Spinal cord (tissue), 10 donors: ENCODE measurements around the gene TNFRSF6B. TPM values are rescaled to one million over a fixed set of nuclear protein-coding genes. Genes with fewer than 3 reads are reported as not detected.

Experiments
- DNase-seq, 6 donors: peaks; one replicate each; pipeline versions ENCODE4 v3.0.0 to v3.0.0-alpha.2; 2013 to 2015; ENCODE audit warnings: low spot score in 6 of 6, low read depth in 4 of 6
- H3K27ac ChIP-seq: one replicate; pipeline ENCODE4 v1.5.1; 2013; ENCODE audit warnings: low read depth, low read length, control low read depth
- H3K27me3 ChIP-seq: one replicate; pipeline ENCODE4 v1.6.1; 2013; ENCODE audit warnings: low read length; ENCODE audit not compliant: control insufficient read depth, insufficient read depth
- H3K36me3 ChIP-seq: one replicate; pipeline ENCODE4 v1.6.1; 2013; ENCODE audit warnings: low read length; ENCODE audit not compliant: control insufficient read depth, insufficient read depth
- H3K4me1 ChIP-seq: one replicate; pipeline ENCODE4 v1.6.1; 2013; ENCODE audit warnings: low read length; ENCODE audit not compliant: control insufficient read depth, insufficient read depth
- H3K4me3 ChIP-seq: one replicate; pipeline ENCODE4 v1.5.1; 2013; ENCODE audit warnings: low read depth, low read length, control low read depth
- H3K9me3 ChIP-seq: one replicate; pipeline ENCODE4 v1.6.1; 2013; ENCODE audit warnings: low read length; ENCODE audit not compliant: control insufficient read depth, insufficient read depth
- whole genome bisulfite sequencing: methylation state at CpG from one replicate; pipeline ENCODE4 v1.1.5; 2013; ENCODE audit warnings: missing lambda C conversion rate; ENCODE audit not compliant: insufficient coverage; 5-methylcytosine and 5-hydroxymethylcytosine counted together
- polyA plus RNA-seq, 2 donors: library from polyadenylated mRNA; unstranded; fragments of 120-200 nt; gene quantifications; one replicate each; pipeline ENCODE4 v1.2.1, GENCODE V29; 2013; ENCODE audit not compliant: insufficient read length in 2 of 2
- total RNA-seq, 2 donors: library from RNA; depleted of rRNA in 1 of 2; stranded (reverse); fragments of 120-200 nt in 1 of 2; fragments of >200 nt in 1 of 2; gene quantifications; one replicate each; pipeline versions ENCODE4 v1.2.3 to v1.2.4, GENCODE V29; 2013 to 2014
- donor health status: healthy.

The TNFRSF6B gene
- total and polyA plus RNA-seq, 4 donors: 1.1 to 5.2 (median 3.0) TPM

- Histone ChIP-seq H3K27ac (no peak overlapping the region), H3K27me3 (no peaks in the 10 kb centered on the region), H3K36me3 (peaks cover 83% of the 10 kb centered on the region), H3K9me3 (no peaks in the 10 kb centered on the region), H3K4me1 (no peaks in the 10 kb centered on the region), H3K4me3 (no peak overlapping the region)
- DNase-seq: no peak
- 94% methylated on average over 10 of the region's 10 CpGs for WGBS
Measured at GRCh38 chr20:63672666-63673065, 23.8 kb upstream of the TNFRSF6B start.

DNA sequence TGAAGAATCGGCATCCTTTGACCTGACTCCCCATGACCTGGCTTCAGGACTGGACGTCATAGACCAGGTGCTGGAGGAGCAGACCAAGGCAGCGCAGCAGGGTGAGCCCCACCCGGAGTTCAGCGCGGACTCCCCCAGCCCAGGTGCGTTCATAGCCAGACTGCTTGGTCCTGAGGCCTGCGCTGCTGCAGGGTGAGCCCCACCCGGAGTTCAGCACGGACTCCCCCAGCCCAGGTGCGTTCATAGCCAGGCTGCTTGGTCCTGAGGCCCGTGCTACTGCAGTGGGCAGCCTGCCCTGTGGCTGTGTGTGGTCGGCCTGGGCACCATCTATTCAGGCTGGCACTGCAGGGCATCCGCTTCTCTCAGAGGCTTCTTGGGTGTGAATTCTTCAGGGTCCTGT is 22.5 kb upstream of the TNFRSF6B start:
- Histone ChIP-seq H3K27ac (no peak overlapping the region), H3K36me3 (peaks cover 82% of the 10 kb centered on the region)

GRCh38 chr20:63675681-63676368 is 20.6 kb upstream of the TNFRSF6B start:
- H3K27me3 ChIP-seq: no peaks in the 10 kb centered on the region
- H3K36me3 ChIP-seq: peaks cover 96% of the 10 kb centered on the region
- H3K27ac ChIP-seq: no peak overlapping the region
- no peaks in the 10 kb centered on the region for H3K4me1 ChIP-seq
- no peaks in the 10 kb centered on the region for H3K9me3 ChIP-seq
- WGBS: 93% methylated on average over 8 of the region's 20 CpGs
- no peak overlapping the region for H3K4me3 ChIP-seq
- DNase-seq: no peak

More for the DNA sequence above, 22.5 kb upstream of the TNFRSF6B start:
- Histone ChIP-seq H3K27me3 (no peaks in the 10 kb centered on the region), H3K4me3 (no peak overlapping the region), H3K4me1 (no peaks in the 10 kb centered on the region), H3K9me3 (no peaks in the 10 kb centered on the region)
- whole genome bisulfite sequencing: 96% methylated on average over 13 of the region's 14 CpGs
- no peak for DNase-seq

DNA sequence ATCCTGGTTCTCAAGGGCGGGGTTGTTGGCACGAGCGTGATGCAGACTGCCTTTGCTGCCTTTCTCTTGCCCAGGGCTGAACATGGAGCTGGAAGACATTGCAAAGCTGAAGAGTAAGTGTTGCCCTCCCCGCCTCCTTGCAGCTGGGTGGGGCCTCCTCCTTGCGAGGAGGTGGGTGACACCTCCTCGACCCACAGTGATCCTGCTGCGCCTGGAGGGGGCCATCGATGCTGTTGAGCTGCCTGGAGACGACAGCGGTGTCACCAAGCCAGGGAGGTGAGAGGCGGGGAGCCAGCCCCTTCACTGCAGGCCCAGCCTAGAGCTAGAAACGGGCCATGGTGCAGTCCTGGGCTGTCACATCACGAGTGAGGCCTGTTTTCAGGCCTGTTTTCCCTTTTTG is 18.4 kb upstream of the TNFRSF6B start:
- 89% methylated on average over 13 of the region's 13 CpGs for WGBS
- Histone ChIP-seq H3K4me1 (no peaks in the 10 kb centered on the region), H3K9me3 (no peaks in the 10 kb centered on the region), H3K27me3 (no peaks in the 10 kb centered on the region), H3K4me3 (no peak overlapping the region), H3K36me3 (peaks cover 97% of the 10 kb centered on the region), H3K27ac (no peak overlapping the region)
- DNase-seq: no peak

GRCh38 chr20:63678667-63679465 is 17.6 kb upstream of the TNFRSF6B start:
- H3K36me3 ChIP-seq: peaks cover 95% of the 10 kb centered on the region
- H3K4me3 ChIP-seq: no peak overlapping the region
- H3K27me3 ChIP-seq: no peaks in the 10 kb centered on the region
- H3K27ac ChIP-seq: no peak overlapping the region
- no peaks in the 10 kb centered on the region for H3K4me1 ChIP-seq
- 92% methylated on average over 34 of the region's 38 CpGs for WGBS
- H3K9me3 ChIP-seq: no peaks in the 10 kb centered on the region
- no peak for DNase-seq

DNA sequence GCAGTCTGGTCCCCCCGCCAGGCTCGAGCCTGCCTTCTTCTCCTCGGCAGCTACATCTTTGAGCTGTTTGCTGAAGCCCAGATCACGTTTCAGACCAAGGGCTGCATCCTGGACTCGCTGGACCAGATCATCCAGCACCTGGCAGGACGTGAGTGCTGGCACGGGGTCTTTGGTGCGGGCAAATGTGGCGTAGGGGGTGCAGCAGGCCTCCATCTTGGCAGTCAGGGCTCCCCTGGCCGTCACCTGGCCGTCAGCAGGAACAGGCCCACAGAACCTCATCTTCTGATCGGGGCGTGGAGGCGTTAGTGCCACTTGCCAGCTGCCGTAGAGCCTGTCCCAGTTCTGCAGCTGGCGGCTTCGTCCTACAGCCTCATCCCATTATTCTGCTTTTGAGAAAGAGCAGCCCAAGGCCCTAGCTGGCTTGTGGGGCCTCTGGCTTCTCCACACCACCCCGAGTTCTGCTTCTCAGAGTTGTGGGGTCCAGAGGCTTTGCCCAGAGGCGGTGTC is 16.6 kb upstream of the TNFRSF6B start:
- DNase-seq: no peak
- H3K9me3 ChIP-seq: no peaks in the 10 kb centered on the region
- no peak overlapping the region for H3K27ac ChIP-seq
- 90% methylated on average over 19 of the region's 19 CpGs for WGBS
- H3K4me1 ChIP-seq: no peaks in the 10 kb centered on the region
- peaks cover 91% of the 10 kb centered on the region for H3K36me3 ChIP-seq
- no peaks in the 10 kb centered on the region for H3K27me3 ChIP-seq
- no peak overlapping the region for H3K4me3 ChIP-seq

DNA sequence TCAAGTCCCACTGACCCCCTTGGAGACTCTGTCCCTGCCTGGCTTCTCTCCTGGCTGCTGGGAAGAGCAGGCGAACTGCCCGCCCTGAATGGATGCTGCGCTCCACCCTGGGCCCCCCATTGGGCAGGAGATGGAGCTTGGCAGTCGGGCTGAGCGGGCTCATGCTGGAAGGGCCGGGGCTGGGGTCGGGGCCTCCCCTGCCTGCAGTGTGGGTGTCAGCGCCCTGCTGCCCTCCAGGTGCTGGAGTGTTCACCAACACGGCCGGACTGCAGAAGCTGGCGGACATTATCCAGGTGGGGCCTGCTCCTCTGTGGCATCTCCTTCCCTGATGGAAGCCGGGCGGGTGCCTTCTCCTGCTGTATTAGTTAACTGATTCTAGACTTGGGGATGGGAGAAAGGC is 16.0 kb upstream of the TNFRSF6B start:
- Histone ChIP-seq H3K36me3 (peaks cover 91% of the 10 kb centered on the region), H3K4me3 (no peak overlapping the region), H3K27ac (no peak overlapping the region), H3K27me3 (no peaks in the 10 kb centered on the region), H3K4me1 (no peaks in the 10 kb centered on the region), H3K9me3 (no peaks in the 10 kb centered on the region)
- DNase-seq: no peak
- 88% methylated on average over 11 of the region's 13 CpGs for WGBS

GRCh38 chr20:63680857-63681608 is 15.4 kb upstream of the TNFRSF6B start:
- H3K27ac ChIP-seq: no peak overlapping the region
- H3K9me3 ChIP-seq: no peaks in the 10 kb centered on the region
- no peak overlapping the region for H3K4me3 ChIP-seq
- H3K36me3 ChIP-seq: peaks cover 91% of the 10 kb centered on the region
- no peak for DNase-seq
- no peaks in the 10 kb centered on the region for H3K27me3 ChIP-seq
- peaks cover 4% of the 10 kb centered on the region for H3K4me1 ChIP-seq
- WGBS: 94% methylated on average over 23 of the region's 23 CpGs

DNA sequence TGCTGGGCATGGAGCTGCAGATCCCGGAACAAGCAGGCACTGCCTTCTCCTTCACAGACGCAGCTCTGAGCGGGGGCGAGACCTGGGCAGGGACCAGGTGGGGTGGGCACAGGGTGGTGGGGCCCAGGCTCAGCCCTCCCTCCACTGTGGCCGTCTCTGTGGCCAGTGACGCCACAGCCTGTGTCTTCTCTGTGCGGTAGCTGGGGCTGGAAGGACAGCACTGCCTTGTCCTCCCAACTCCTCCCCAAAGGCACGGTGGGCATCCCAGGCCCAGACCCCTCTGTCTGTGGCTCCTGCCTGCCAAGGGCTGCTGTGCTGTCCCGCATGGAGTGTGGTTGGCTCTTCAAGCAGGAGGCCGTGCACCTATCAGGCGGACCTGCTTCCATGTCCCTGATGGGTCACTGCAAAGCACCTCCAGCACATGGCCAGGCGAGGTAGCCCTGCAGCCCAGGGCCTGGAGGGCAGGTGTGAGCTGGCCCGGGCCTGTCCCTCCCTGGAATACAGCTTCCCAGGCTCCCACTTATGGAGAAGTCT is 14.8 kb upstream of the TNFRSF6B start:
- Histone ChIP-seq H3K36me3 (peaks cover 91% of the 10 kb centered on the region), H3K4me1 (peaks cover 11% of the 10 kb centered on the region), H3K27ac (no peak overlapping the region), H3K27me3 (no peaks in the 10 kb centered on the region), H3K4me3 (no peak overlapping the region), H3K9me3 (no peaks in the 10 kb centered on the region)
- WGBS: 97% methylated on average over 11 of the region's 13 CpGs
- DNase-seq: no peak
